HG03457 (cell line): ENCODE data around the gene MAP6.

ENCODE experiments used
- ATAC-seq: cut with Tn5 transposase; IDR thresholded peaks from one replicate; pipeline ENCODE4 v1.9.1; 2021; ENCODE audit warnings: moderate number of reproducible peaks; ENCODE audit not compliant: unreplicated experiment

MAP6 gene

DNA sequence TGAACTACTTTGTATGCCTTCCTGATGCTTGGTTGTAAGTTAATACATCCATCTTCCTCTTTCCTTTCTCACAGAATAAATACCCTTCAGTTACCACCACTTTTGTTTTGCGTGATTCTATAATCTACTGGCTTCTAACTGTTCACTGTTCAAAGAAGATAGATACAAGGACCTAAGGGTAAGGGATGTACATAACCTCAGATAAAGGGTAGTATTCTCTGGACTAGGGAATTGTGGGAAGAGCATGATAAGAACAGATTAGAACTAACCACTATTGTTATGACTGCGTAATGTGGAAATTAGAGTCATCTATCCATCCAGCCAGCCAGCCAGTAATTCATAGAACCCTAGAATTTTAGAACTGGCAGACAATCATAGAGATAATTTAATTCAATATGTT is 36.4 kb downstream of the MAP6 start:
- no peak for ATAC-seq

DNA sequence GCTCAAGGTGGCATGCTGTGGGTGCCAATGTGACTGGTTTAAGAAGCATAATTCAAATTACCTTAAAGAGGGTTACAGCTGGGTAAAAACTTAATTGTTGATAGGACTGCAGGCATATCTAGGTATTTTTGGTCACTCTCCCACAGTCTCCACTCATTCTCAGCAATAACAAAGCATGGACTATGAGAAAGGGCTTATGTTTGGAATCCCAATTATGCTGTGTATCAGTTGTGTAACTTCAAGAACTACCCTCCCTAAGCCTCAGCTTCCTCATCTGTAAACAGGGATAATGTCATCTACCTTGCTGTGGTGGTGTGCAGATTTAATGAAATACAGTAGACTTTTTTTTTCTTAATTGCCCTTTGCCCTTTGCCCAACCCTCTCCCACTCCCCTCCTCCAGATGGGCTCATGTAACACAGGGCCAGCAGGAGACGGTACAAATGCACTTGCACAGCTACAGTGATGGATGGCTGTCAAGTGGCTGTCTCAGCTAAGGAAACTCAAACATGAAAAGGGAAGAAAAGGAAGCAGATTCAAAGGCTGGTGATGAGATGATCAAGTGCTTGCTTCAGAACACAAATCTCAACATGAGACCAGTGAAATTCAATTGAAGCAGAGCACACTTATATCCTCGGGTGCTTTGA is 37.6 kb downstream of the MAP6 start:
- no peak for ATAC-seq

DNA sequence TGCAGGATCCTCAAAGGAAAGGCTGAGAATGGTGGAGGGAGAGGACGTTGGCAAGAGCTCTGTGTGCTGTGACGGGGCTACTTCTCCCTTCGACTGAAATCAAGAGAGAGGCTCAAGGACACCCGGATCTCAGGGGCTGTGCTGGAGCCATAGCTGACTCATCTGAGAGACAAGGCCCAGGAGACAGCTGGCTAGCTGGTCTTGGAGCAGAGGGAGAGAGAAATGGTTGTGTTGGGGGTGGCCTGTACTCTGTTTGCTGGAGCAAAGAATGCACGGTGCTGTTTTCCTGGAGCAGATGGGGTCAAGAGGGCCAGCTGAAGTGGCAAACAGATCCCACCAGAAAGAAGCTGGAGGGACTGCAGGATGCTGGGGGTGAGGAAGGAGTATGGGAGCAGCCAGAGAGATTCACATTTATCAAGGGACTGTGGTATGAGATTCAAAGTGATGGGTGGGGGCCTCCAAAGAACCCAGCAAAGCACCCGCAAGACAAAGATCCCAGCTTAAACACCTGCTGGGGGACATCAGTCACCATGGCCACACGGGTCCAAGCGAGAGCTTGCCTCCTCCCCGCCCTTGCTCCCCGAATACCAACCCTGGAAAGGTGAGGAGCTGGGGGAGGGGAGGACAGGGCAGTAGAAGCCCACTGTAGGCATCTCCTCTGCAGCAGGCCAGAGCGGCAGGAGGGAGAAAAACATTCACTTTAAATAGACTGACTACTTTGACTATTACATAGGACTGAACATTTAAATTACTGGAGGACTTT is 40.8 kb downstream of the MAP6 start:
- no peak for ATAC-seq

DNA sequence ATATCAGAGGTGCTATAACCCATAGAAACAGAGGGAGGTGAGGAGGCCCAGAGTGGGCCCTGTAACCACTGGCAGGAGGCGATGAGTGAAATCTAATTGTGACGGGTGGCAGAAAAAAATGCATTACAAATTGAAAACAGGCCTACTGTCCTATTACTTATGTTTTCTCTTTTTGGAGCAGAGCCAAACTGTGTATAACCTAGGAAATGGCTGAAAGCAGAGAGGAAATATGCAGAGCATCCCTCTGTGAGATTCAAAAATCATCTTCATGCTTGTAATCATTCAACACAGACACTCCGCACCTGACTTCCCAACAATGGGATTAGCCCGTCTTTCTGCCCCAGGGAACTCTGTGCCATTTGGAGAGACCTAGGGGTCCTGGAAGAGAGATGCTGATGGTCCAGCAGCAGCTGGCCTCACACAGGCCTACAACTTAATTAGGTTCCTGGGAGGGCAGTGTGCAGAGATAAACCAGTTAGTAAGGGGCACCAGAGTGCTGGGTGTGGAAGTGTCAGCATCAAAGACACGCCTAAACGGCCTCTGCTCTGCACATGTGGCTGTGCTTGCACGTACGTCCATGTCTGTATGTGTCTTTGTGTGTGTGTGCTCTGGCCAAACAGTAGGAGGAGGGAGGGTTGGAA is 41.8 kb downstream of the MAP6 start:
- no peak for ATAC-seq

DNA sequence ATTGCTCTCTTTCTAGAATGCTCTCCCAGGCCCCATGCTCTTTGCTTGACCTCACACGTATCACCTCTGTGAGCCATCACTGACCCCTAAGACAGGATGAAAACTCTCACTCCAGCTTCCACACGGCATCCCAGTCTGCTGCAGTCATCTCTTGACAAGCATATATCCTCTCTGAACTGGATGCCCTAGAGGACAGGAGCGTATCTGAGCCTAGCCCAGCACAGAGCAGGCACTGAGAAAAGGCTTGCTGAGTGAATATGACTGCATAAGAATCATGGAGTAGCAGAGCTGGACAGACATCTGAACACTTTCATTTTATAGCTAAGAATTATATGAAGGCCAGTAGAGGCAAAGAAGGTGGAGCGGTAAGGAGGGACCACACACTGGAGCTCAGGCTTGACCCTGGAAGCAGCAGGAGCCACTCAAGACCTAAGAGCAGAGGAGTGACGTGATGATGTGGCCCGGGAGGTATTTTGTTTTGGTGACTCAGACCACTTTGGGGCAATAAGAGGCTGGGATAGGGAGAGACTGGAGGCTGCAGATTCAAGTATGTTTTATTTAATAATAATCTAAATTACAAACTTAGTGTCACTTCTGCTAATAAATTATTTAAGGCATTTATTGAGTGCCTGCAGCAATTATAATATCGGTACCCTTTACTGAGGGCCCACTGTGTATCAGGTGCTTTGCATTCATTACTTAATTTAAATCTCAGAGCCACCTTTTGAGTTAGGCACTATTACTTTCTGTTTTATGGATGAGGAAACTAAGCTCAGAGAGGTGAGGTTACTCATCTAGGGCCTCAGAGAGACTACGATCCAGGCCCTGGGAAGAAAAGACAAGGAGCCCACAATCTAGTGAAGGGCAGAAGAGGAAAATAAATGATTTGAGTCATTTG is 42.6 kb downstream of the MAP6 start:
- no peak for ATAC-seq

DNA sequence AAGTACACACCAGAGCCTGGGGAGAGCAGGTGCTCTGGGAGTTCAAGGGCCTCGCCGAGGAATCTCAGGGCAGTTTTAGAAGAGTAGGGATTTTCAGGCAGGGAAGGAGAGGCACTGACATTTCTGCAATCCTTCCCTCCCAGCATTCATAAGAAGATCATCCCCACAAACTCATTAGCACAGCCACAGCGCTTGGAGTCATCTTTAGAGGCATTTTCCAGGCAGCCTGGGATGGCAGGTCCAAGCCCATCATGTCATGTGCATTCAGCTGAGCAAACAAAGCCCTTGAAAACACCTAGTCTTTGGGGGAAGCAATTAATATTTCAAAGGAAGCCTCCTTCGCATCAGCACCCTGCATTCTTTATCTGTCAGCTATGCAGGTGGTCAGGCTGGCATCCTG is 43.8 kb downstream of the MAP6 start:
- ATAC-seq: no peak

DNA sequence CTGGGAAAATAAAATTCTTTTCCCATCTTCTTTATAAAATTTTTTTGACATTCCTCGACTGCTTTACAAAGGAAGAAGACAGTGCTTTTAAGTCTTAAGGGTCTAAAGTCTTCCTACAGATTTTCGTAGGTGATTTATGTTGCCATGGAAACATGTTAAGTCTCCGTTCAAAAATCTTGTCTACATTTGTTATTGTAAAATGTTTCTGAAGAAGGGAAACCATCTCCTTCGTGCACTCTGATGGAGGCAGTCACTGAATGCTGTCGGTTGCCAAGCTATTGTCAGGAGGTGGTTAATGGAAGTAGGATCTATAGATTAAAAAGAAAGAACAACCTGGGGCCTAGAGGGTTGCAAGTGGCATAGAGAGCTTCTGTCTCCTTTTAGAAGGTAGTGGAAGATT is 52.6 kb downstream of the MAP6 start:
- no peak for ATAC-seq

DNA sequence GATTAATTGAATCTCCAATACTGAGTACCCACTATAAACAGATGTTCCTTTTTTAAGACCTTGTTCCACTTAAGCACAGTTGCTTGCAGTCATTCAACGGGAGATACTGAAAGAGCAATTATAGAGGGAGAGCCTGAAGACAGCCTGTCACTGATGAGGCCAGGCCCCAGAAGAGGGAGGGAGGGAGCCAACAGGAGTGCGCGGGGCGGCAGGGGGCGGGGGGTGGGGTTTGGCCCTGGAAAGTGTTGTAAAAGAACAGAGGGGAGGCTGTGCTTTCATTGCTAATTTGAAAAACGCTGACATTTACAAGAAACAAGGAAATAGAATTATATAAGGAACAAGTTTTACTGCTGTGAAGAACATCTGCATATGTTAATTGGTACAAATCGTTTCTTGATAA is 53.1 kb downstream of the MAP6 start:
- ATAC-seq: no peak

DNA sequence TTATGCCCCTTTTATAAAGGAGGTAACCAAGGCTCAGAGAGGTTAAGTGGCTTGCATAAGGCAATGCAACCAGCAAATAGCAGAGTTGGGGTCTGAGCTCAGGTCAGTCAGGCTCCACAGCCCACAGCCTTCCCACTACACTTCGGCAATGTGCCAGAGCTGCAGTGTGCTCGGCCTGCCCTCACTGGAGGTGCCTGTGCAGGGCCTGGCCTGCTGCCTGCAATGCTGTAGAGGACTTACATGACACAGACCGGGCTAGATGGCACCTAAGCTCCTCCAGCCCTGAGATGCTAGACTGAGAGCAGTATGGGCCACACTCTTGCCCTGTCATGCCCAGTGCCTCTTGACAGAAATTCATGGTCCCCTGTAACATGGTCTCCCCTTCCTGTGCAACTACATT is 57.0 kb downstream of the MAP6 start:
- ATAC-seq: no peak

DNA sequence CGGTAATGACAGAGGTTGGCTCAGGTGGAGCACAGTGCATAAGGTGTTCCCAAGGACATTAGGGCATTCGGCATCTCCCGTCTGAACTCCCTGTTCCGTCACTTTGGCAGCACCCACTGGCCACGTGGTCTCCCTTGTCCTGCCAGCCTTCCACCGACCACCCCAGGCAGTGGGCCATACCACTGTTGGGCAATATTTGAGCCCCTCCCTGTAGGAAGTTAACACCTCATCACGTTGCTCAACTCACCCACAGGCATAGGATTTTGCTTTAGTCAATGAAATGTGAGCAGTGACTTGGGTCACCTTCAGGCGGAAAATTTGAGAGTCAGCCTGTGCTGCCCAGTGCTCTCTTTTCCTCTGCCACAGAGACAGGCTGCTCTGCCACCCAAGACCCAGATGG is 62.7 kb downstream of the MAP6 start:
- ATAC-seq: no peak

DNA sequence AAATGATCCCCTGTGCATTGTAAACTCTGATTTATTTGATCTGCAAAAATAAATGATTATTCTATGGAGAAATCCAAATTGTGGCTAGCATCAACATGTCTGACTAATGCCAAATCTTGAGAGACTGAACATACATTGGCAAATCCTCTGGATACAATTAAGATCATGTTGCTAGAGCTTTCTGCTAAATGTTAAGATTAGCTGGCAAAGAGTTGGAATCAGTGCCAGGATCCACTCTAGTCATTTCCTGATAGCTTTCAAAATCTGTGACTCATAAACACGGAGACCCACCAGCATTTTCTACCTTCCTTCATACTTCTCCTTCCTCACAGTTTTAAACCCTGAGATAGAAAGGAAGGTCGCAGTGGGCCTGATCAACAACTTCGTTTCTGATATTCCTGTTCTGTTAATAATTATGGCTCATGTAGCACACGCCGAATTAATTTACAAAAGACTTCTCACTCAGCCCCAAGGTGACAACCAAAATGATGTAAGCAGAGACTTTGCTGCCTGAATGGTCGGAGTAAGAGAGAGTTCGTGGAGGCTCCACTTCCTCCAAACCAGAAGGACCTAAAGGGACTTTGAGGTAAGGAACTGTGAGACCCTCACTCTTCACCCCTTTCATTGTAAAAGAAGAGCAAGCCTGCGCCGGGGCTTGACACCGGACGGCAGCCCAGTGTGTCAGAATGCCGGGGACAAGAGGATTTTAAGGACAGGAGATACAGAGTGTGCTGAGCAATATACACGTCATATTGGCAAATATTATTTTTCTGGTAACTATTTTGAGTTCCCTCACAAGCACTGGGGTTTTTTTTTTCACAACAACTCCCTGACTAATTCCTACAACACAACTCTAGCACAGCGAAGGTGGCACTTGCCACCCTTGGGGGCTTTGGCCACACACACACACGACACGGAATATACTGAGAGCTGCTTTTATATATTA is 64.8 kb downstream of the MAP6 start:
- ATAC-seq: no peak

DNA sequence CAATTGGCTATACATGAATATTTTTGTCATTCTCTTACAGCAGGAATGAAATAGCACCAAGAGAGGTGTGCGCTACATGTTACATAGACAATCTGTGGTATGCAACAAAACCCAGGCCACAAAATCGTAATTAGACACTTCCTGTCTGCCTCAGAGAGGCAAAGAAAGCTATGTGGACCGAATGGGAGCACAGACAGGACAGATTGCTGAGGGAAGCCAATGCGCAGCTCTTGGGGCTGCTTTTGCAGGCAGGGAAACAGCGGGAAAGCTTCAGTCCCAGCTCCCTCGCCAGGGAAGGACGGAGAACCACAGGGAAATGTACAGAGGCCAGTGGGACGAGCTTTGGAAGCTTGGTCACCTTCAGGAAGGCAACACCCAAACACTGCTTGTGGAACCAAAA is 65.9 kb downstream of the MAP6 start:
- no peak for ATAC-seq

DNA sequence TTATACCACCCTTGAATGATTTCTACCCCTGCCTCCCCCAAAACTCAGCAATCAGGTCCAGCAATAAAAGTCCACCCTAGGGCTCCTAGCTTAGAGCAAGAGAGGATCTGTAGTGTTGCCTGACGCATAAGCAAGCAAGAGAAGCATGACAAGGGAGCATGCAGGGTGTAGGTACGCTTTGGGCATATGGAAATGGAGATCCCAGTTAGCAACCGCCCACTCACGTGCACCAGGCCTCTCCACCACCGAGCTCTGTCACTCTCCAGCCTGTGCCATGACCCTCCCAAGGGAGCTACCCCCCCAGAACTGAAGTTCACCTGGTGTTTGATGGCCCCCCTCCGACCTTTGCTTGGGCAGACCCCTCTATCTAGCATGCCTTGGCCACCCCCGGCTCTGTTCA is 67.3 kb downstream of the MAP6 start:
- no peak for ATAC-seq

DNA sequence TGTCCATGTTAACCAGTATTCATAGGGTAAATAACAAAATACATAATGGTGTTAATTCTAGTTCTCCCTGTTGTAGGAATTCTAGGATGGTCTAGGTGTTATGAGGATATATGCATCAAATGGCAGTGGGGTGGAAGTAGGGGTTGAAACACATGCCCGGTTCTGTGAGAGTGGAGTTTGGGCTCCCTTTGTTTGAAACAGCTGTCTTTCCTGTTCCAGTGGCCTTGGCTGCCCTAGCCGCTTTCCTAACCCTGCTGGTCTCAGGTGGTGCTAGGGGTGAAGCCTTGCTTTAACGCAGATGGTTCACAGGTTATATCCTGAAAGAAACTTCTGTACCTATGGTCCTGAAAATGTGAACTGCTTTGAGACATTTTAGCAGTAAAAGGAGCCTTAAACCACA is 68.5 kb downstream of the MAP6 start:
- no peak for ATAC-seq

DNA sequence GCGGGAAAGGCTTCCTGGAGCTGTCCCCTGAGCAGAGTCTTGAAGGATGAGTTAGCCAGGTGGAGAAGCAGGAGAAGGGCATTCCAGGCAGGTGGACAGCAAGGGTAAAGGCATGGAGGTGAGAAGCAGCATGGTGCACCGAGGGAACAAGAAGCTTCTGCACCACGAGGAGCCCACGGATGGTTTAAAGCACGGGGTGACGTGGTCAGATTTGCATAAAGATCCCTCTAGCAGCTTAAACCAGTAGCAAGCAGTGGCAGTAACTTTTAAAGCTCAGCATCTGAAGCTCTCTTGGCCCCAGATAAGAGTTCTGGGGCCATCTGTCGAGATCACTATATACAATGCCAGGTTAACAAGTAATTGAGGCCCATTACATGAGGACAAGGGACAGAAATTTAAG is 69.9 kb downstream of the MAP6 start:
- ATAC-seq: no peak

DNA sequence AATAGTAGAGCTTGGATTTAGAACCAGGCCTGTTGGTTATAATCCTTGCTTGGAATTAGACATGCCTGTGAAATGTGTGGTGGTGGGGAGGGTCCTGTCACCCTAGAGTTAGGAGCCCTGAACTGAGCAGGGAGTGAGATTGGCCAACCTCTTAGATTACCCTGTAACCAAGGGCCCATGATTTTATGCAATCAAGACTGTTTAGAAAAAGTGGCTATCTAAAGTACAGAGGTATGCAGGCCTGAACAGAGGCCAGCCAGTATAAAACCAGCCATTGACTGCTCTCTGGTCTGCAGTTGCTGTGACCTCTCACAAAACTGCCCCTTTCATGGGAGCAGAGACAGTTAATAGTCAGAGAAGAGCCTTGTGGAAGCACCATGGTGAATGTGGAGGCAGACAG is 70.6 kb downstream of the MAP6 start:
- no peak for ATAC-seq

DNA sequence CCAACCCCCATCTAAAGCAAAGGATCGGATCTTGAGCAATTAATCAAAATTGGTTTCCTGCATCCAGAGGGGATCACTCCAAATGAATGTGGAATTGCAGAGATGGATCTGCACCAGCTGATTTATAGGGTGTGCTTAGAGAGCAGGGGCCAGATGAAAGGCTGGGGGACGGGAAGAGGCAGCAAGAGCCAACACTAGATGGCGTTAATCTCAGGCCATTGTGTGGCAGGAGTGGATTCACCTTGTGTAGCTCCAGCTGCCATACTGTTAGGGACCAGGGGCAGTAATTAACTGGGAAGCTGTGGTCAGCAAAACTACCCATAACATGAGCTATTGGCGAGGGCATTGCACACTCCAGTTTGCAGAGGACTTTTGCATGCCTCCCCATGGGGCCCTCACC is 71.2 kb downstream of the MAP6 start:
- ATAC-seq: no peak

DNA sequence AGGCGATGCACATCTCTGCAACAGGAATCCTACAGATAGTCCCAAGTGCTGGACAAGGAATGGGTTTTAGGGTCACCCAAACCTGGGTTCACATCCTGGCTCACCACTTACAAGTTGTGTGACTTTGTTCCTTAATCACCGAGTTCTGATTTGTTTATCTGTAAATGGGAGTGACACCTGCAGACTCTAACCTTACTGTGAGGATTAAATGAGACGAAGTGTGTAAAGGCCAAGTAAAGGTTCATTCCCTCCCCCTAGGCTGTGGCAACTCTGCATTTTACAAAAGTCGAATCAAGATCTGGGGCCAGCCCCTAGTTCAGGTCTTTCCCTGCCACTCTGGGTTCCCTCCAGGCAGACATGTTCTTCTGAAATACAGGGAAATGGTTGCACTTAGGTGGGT is 71.9 kb downstream of the MAP6 start:
- ATAC-seq: no peak

DNA sequence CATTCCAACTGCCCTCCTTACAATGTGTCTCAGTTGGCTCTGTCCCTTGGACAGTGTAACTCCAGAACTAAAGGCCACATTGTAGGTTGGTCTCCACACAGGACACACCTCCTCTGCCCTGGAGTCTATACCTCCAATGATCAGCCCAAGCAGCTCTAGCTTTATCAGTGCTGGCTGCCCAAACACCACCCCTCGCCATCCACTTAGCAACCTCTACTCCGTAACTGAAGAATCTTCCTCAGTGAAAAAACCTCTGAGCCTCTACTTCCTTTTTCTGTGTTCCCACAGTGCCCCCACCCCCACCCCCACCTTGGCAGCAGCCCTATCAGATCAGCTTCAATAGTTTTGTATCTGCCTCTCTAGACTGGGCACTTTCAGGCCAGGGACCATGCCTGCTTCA is 73.4 kb downstream of the MAP6 start:
- ATAC-seq: no peak

DNA sequence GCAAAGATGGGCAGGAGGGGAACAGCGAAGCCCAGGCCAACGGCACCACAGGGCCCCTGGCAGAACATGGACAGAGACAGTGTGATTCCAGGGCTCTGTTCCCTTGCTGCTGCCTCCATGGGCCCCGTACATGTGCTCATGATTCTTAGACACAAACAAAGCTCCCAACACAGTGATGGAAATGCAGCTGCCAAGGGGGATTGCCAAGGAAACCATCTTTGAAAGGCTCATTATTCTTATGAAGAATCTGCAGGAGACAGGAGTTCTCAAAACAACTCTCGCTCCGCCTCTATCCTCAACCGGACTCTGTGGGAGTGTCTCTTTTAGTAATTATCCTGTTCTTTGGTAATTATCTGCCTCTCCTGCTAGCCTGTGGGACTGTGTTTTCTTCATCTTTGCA is 74.6 kb downstream of the MAP6 start:
- no peak for ATAC-seq
